SK-N-SH (cell line): Measurements from ENCODE around the gene DYNAP.

Experiments
- CTCF ChIP-seq: fragments of 200-600 bp; sonication (generic); IDR thresholded peaks from 2 replicates; pipeline ENCODE4 v1.6.1; 2017; ENCODE audit warnings: antibody characterized with exemption, mild to moderate bottlenecking, moderate library complexity
- EP300 ChIP-seq, 2 experiments: IDR thresholded peaks; 2 replicates each; pipeline versions ENCODE4 v1.4.0 to v1.6.1; 2012; ENCODE audit warnings: borderline replicate concordance in 1 of 2, low read depth in 1 of 2, low read length in 1 of 2
- EZH2phosphoT487 ChIP-seq: fragments of 200-600 bp; sonication (generic); IDR thresholded peaks from 2 replicates; pipeline ENCODE4 v1.6.1; 2017; ENCODE audit warnings: low read depth, mixed run types, mild to moderate bottlenecking, antibody characterized with exemption, moderate library complexity, borderline replicate concordance

GRCh38 chr18:54584065-54584464 lies 7.0 kb upstream of the DYNAP start:
- TF ChIP-seq EZH2phosphoT487 (no peak), CTCF (no peak), EP300 (IDR thresholded peaks at IDR 0.05; ENCODE audit: borderline replicate concordance in 1 of 2, low read depth in 1 of 2, low read length in 1 of 2) (no peak)
